Progenitor cell of endocrine pancreas (in vitro differentiated cells): ENCODE measurements around the gene CACNB4. TPM values are rescaled to one million over a fixed set of nuclear protein-coding genes. Genes with fewer than 3 reads are reported as not detected.

Experiments
- DNase-seq: peaks from one replicate; pipeline ENCODE4 v3.0.0; 2021; ENCODE audit warnings: low spot score; ENCODE audit not compliant: unreplicated experiment
- H3K27ac Mint-ChIP-seq: 2 replicates; pipeline ENCODE4 v1.8.0; 2021; ENCODE audit warnings: mild to moderate bottlenecking, moderate library complexity, mixed read lengths
- H3K27me3 Mint-ChIP-seq: 2 replicates; pipeline ENCODE4 v1.8.0; 2021; ENCODE audit warnings: mixed read lengths
- H3K36me3 Mint-ChIP-seq: 2 replicates; pipeline ENCODE4 v1.8.0; 2022; ENCODE audit warnings: mixed read lengths; ENCODE audit not compliant: insufficient read depth
- H3K4me1 Mint-ChIP-seq: 2 replicates; pipeline ENCODE4 v1.8.0; 2021; ENCODE audit warnings: low read depth, mixed read lengths
- H3K4me3 Mint-ChIP-seq: 2 replicates; pipeline ENCODE4 v1.8.0; 2021; ENCODE audit warnings: low read depth, mild to moderate bottlenecking, moderate library complexity, mixed read lengths
- H3K9me3 Mint-ChIP-seq: 2 replicates; pipeline ENCODE4 v1.8.0; 2021; ENCODE audit warnings: low read depth, mixed read lengths
- total RNA-seq: library from RNA; stranded (reverse); gene quantifications from 2 replicates; pipeline ENCODE4 v1.2.1, GENCODE V29; 2021
- TF ChIP-seq, protein P1 (sequence below): fragments of 200-600 bp; sonication (generic); IDR thresholded peaks from one replicate; pipeline ENCODE4 v1.5.0; 2021; ENCODE audit warnings: antibody characterized with exemption, mild to moderate bottlenecking; ENCODE audit not compliant: unreplicated experiment

The CACNB4 gene
- total RNA-seq, 1 donor from 2014 or later: 2.5 TPM

DNA sequence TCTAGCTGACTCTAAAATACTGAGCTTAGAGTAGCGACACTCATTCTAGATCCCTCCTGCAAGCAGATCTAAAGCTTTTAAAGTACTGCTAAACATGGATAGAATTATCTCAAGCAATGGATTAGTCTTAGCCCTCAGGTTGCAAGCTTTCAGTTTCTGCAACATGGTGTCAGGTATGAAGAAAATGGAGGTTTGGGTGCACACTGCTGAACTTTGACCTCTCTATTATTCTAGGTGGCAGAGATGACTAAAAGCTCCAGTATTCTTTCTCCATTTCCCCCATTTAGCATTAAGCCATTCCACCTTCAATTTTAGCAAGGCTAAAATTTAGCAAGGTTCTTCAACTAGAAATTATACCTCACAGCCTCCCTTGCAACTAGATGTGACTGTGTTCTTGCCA, 117.0 kb downstream of the CACNB4 start:
- TF ChIP-seq, protein P1, sequence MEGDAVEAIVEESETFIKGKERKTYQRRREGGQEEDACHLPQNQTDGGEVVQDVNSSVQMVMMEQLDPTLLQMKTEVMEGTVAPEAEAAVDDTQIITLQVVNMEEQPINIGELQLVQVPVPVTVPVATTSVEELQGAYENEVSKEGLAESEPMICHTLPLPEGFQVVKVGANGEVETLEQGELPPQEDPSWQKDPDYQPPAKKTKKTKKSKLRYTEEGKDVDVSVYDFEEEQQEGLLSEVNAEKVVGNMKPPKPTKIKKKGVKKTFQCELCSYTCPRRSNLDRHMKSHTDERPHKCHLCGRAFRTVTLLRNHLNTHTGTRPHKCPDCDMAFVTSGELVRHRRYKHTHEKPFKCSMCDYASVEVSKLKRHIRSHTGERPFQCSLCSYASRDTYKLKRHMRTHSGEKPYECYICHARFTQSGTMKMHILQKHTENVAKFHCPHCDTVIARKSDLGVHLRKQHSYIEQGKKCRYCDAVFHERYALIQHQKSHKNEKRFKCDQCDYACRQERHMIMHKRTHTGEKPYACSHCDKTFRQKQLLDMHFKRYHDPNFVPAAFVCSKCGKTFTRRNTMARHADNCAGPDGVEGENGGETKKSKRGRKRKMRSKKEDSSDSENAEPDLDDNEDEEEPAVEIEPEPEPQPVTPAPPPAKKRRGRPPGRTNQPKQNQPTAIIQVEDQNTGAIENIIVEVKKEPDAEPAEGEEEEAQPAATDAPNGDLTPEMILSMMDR: no peak
- no peaks in the 10 kb centered on the region for H3K4me1 Mint-ChIP-seq
- H3K27ac Mint-ChIP-seq: no peak overlapping the region
- peaks cover 4% of the 10 kb centered on the region for H3K27me3 Mint-ChIP-seq
- H3K36me3 Mint-ChIP-seq: no peaks in the 10 kb centered on the region
- H3K9me3 Mint-ChIP-seq: peaks cover 3% of the 10 kb centered on the region
- no peak for DNase-seq
- no peak overlapping the region for H3K4me3 Mint-ChIP-seq

DNA sequence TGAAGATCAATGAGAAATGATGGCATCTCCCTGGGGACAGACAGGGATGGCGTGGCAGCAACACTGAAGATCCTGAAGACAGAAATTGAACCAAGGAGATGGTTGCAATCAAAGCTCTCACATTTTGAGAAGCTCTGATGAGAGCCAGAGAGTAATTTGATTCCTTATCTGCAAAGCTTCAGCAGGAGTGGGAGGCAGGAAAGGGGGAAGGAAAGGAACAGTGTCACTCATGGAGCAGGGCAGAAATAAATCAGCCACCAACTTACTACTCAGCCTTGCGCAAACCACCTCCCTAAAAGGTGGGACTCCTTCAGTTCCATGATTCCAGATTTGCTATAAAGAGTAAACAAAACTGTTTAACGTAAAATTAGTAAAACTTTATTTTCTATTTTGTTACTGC, 119.2 kb downstream of the CACNB4 start:
- Mint-ChIP-seq H3K27me3 (peaks cover 11% of the 10 kb centered on the region), H3K27ac (no peak overlapping the region), H3K4me1 (no peaks in the 10 kb centered on the region), H3K36me3 (no peaks in the 10 kb centered on the region), H3K4me3 (no peak overlapping the region), H3K9me3 (peaks cover 3% of the 10 kb centered on the region)
- TF ChIP-seq, protein P1: no peak
- DNase-seq: no peak

DNA sequence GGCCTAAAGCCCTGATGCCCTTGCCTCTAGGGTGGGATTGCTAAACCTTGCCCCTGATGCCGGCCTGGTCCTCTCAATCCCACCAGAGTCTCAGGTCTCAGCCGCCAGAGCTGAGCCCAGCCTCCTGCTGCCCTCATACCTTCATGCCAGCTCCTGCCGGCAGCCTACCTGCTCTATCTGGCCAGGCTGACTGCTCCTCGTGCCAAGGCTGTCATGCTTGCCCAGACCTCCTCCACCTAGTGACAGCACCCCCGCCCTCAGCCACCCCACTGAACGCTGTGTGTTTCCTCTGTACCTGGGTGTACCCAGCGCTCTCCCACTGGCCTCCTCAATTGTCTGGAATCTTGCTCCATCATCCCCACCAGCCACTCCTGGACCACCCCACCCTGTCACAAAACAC, 120.1 kb downstream of the CACNB4 start:
- Mint-ChIP-seq H3K4me1 (no peaks in the 10 kb centered on the region), H3K4me3 (no peak overlapping the region), H3K36me3 (no peaks in the 10 kb centered on the region), H3K27me3 (peaks cover 20% of the 10 kb centered on the region), H3K27ac (no peak overlapping the region), H3K9me3 (peaks cover 3% of the 10 kb centered on the region)
- DNase-seq: no peak
- TF ChIP-seq, protein P1: no peak

DNA sequence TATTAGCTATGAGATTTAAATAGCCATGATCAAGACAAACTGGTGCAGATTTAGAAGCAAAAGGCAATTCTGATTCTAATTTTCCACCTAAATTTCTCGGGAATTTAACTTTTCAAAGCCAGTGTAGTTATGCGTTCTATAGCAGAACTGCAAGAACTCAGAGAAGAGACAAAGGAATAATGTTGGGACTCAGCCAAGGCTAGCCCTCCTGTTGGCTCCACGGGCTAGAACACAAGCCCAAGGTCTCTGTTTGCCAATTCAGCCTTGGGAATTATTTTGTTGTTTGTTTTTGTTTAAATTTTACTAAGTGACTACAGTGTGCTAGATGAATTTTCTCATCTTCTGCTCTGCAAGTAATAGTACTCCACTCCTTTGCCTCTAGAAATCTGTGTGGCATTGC, 121.2 kb downstream of the CACNB4 start:
- Mint-ChIP-seq H3K36me3 (no peaks in the 10 kb centered on the region), H3K4me1 (peaks cover 6% of the 10 kb centered on the region), H3K27me3 (peaks cover 20% of the 10 kb centered on the region), H3K9me3 (peaks cover 3% of the 10 kb centered on the region), H3K27ac (no peak overlapping the region), H3K4me3 (no peak overlapping the region)
- TF ChIP-seq, protein P1: no peak
- no peak for DNase-seq

DNA sequence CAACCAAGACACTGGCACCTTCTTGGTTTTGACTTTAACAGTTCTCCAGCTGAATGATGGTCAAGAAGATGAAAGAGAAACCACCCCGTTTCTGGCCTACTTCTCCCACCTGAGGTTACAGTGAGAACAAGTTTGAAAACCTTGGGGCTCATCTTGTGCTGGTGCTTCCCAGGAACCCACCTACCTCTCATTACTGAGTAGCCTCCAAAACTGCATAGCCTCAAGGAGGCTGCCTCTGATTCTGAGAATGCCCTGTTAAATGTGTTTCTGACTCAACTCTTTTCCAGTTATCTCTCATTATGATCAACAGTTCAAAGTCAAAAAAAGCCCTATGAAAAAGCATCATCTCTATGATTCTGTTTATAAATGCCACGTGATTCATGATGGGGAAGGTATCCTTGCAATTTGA, 121.9 kb downstream of the CACNB4 start:
- Mint-ChIP-seq H3K9me3 (peaks cover 3% of the 10 kb centered on the region), H3K36me3 (no peaks in the 10 kb centered on the region), H3K4me3 (no peak overlapping the region), H3K4me1 (peaks cover 6% of the 10 kb centered on the region), H3K27ac (no peak overlapping the region), H3K27me3 (peaks cover 20% of the 10 kb centered on the region)
- TF ChIP-seq, protein P1: no peak
- DNase-seq: no peak
